Measurements from ENCODE around the gene PYROXD2. TPM values are rescaled to one million over a fixed set of nuclear protein-coding genes. Genes with fewer than 3 reads are reported as not detected.

The PYROXD2 gene
- total and polyA plus RNA-seq, 12 donors = 4.6 to 70.6 (median 28.3) TPM

GRCh38 chr10:98411768-98412167 lies 3.2 kb downstream of the PYROXD2 start:
- no peaks in the 10 kb centered on the region for H3K36me3 ChIP-seq (replicated peaks in 1 of 2)
- no peaks in the 10 kb centered on the region for H3K27me3 ChIP-seq
- peaks cover 16 to 22% of the 10 kb centered on the region in 2 donors for H3K4me1 ChIP-seq (replicated peaks in 1 of 2)
- WGBS, 4 donors = 75 to 82% (median 80%) methylated on average over 1 of the region's 1 CpG
- no peak overlapping the region for H3K27ac ChIP-seq
- no peaks in the 10 kb centered on the region for H3K9me3 ChIP-seq (replicated peaks in 1 of 3)
- H3K4me3 ChIP-seq = no peak overlapping the region
- intact Hi-C loops (cut with DNase I) = no loop called here
- DNase-seq = peak in 1 of 7 donors; percentile 16
- TF ChIP-seq POLR2A (IDR thresholded peaks at IDR 0.05) = no peak
- TF ChIP-seq, protein P1, sequence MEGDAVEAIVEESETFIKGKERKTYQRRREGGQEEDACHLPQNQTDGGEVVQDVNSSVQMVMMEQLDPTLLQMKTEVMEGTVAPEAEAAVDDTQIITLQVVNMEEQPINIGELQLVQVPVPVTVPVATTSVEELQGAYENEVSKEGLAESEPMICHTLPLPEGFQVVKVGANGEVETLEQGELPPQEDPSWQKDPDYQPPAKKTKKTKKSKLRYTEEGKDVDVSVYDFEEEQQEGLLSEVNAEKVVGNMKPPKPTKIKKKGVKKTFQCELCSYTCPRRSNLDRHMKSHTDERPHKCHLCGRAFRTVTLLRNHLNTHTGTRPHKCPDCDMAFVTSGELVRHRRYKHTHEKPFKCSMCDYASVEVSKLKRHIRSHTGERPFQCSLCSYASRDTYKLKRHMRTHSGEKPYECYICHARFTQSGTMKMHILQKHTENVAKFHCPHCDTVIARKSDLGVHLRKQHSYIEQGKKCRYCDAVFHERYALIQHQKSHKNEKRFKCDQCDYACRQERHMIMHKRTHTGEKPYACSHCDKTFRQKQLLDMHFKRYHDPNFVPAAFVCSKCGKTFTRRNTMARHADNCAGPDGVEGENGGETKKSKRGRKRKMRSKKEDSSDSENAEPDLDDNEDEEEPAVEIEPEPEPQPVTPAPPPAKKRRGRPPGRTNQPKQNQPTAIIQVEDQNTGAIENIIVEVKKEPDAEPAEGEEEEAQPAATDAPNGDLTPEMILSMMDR (IDR thresholded peaks at IDR 0.05) = no peak

- Histone ChIP-seq H3K27me3 (no peaks in the 10 kb centered on the region), H3K27ac (no peak overlapping the region), H3K36me3 (replicated peaks in 1 of 2) (no peaks in the 10 kb centered on the region), H3K4me1 (replicated peaks in 1 of 2) (peaks cover 16 to 22% of the 10 kb centered on the region in 2 donors), H3K4me3 (no peak overlapping the region), H3K9me3 (replicated peaks in 1 of 3) (no peaks in the 10 kb centered on the region)
- DNase-seq = no peak
- TF ChIP-seq POLR2A (IDR thresholded peaks at IDR 0.05) = no peak
- TF ChIP-seq, protein P1 (IDR thresholded peaks at IDR 0.05) = no peak
- intact Hi-C loops (cut with DNase I) = no loop called here
- WGBS, 4 donors = 80 to 93% (median 92%) methylated on average over 8 to 11 of the region's 11 CpGs
Measured at GRCh38 chr10:98411166-98411565, 3.8 kb downstream of the PYROXD2 start.

GRCh38 chr10:98410759-98411158 lies 4.2 kb downstream of the PYROXD2 start:
- H3K36me3 ChIP-seq (replicated peaks in 1 of 2) = no peaks in the 10 kb centered on the region
- intact Hi-C loops (cut with DNase I) = no loop called here
- TF ChIP-seq, protein P1 (IDR thresholded peaks at IDR 0.05) = no peak
- TF ChIP-seq POLR2A (IDR thresholded peaks at IDR 0.05) = no peak
- H3K27me3 ChIP-seq = no peaks in the 10 kb centered on the region
- peaks cover 16 to 19% of the 10 kb centered on the region in 2 donors for H3K4me1 ChIP-seq (replicated peaks in 1 of 2)
- H3K4me3 ChIP-seq = no peak overlapping the region
- no peaks in the 10 kb centered on the region for H3K9me3 ChIP-seq (replicated peaks in 1 of 3)
- DNase-seq = no peak
- WGBS, 4 donors = 83 to 94% (median 87%) methylated on average over 8 to 10 of the region's 10 CpGs
- H3K27ac ChIP-seq = no peak overlapping the region

DNA sequence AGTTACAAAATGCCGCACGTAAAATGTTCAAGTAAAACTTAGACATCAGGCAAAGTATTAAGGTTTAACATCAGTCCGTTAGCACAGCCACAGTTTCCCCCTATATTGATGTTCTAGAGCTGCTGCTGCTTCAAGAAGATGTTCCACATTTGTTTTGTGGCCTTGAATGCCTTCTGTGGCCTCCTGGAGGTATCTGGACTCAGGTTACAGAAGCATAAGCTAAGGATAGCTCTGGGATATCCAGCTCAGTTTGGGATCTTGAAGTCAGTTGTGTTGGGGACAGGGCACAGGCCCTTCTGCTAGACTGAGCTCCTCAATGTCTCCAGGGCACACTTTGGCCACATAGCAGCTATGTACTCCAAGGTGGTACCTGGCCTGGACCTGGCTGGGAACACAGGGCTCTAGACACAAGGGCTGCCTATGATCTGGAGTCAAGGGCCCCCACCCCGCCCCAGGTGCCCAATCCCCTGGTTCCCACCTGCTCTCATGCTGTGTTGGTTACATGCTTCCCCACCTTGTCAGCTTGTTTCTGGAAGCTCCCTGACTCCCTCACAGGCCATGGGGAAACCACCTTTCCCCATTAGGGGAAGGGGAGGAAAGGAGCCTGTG lies 4.7 kb downstream of the PYROXD2 start:
- 91 to 100% (median 95%) methylated on average over 3 to 4 of the region's 4 CpGs for WGBS, 4 donors
- peaks cover 13 to 14% of the 10 kb centered on the region in 2 donors for H3K4me1 ChIP-seq (replicated peaks in 1 of 2)
- DNase-seq = no peak
- H3K27me3 ChIP-seq = no peaks in the 10 kb centered on the region
- TF ChIP-seq POLR2A (IDR thresholded peaks at IDR 0.05) = no peak
- TF ChIP-seq, protein P1 (IDR thresholded peaks at IDR 0.05) = no peak
- H3K36me3 ChIP-seq (replicated peaks in 1 of 2) = no peaks in the 10 kb centered on the region
- no peak overlapping the region for H3K4me3 ChIP-seq
- no peaks in the 10 kb centered on the region for H3K9me3 ChIP-seq (replicated peaks in 1 of 3)
- no peak overlapping the region for H3K27ac ChIP-seq
- intact Hi-C loops (cut with DNase I) = no loop called here
